Testis (tissue), 3 donors: ENCODE results near the gene FOSB. TPM values are rescaled to one million over a fixed set of nuclear protein-coding genes. Genes with fewer than 3 reads are reported as not detected.
A peak's percentile ranks its signal among the peaks of the same experiment; 100 is the strongest.

Experiments used
- DNase-seq: peaks from one replicate; pipeline ENCODE4 v3.0.0-alpha.2; 2019
- H3K27ac ChIP-seq, 2 donors: fragments of 200-600 bp; sonication (generic); one replicate each; pipeline ENCODE4 v1.5.1; 2019
- H3K27me3 ChIP-seq: fragments of 200-600 bp; sonication (generic); one replicate; pipeline ENCODE4 v1.5.1; 2019
- H3K36me3 ChIP-seq: fragments of 200-600 bp; sonication (generic); one replicate; pipeline ENCODE4 v1.5.1; 2017; ENCODE audit warnings: low read depth; ENCODE audit errors: missing control alignments
- H3K4me1 ChIP-seq: fragments of 200-600 bp; sonication (generic); one replicate; pipeline ENCODE4 v1.5.1; 2019
- H3K4me3 ChIP-seq, 2 donors: fragments of 200-600 bp; sonication (generic); one replicate each; pipeline ENCODE4 v1.5.1; 2017 to 2019
- H3K9me3 ChIP-seq: fragments of 200-600 bp; sonication (generic); one replicate; pipeline ENCODE4 v1.5.1; 2017
- CTCF ChIP-seq, 3 experiments: fragments of 450-650 bp in 2 of 3; fragments of 200-600 bp in 1 of 3; sonication (generic) in 1 of 3; IDR thresholded peaks; one replicate each; pipeline ENCODE4 v1.5.1; 2016 to 2019; ENCODE audit warnings: antibody characterized with exemption in 3 of 3, mild to moderate bottlenecking in 2 of 3, moderate library complexity in 1 of 3
- POLR2A ChIP-seq: fragments of 450-650 bp; IDR thresholded peaks from one replicate; pipeline ENCODE4 v1.6.1; 2017; ENCODE audit warnings: antibody characterized with exemption, mild to moderate bottlenecking, moderate library complexity
- WGBS, 2 donors: methylation state at CpG; one replicate each; pipeline ENCODE4 v1.1.5; 2018; 5-methylcytosine and 5-hydroxymethylcytosine counted together
- intact Hi-C: fragments of 100-400 bp; cut with DNase I; formaldehyde crosslinking; loops from one replicate; pipeline ENCODE4 v1.15.1; 2023; ENCODE audit warnings: low total_unique reads
- polyA plus RNA-seq: library from polyadenylated mRNA; stranded (reverse); fragments of 350-450 nt; fragmentation: Illumina TruSeq; extraction: RNeasy Lipid Tissue Mini Kit (QIAGEN cat#74804); gene quantifications from one replicate; pipeline ENCODE4 v1.2.3, GENCODE V29; 2014; ENCODE audit warnings: low read depth, low replicate concordance; ENCODE audit not compliant: insufficient read depth
- total RNA-seq, 2 donors: library from RNA; depleted of rRNA; stranded (reverse); fragments of >200 nt; gene quantifications; one replicate each; pipeline ENCODE4 v1.2.3, GENCODE V29; 2016

FOSB gene
- total and polyA plus RNA-seq, 3 donors from 2014 or later = 1.2 to 22.7 (median 3.9) TPM

- Histone ChIP-seq H3K27me3 (no peaks in the 10 kb centered on the region), H3K4me3 (no peak overlapping the region), H3K4me1 (peaks cover 3% of the 10 kb centered on the region), H3K36me3 (no peaks in the 10 kb centered on the region), H3K9me3 (no peaks in the 10 kb centered on the region), H3K27ac (no peak overlapping the region)
- TF ChIP-seq POLR2A (no peak), CTCF (IDR thresholded peaks at IDR 0.05) (no peak)
- 75 to 91% methylated on average over 4 of the region's 4 CpGs for WGBS, 2 donors
- no peak for DNase-seq
- intact Hi-C loops = no loop called here
Measured at GRCh38 chr19:45463241-45463640, 4.6 kb upstream of the FOSB start.

- DNase-seq = no peak
- Histone ChIP-seq H3K27me3 (no peaks in the 10 kb centered on the region), H3K27ac (no peak overlapping the region), H3K9me3 (no peaks in the 10 kb centered on the region), H3K4me3 (no peak overlapping the region), H3K4me1 (peaks cover 8% of the 10 kb centered on the region), H3K36me3 (no peaks in the 10 kb centered on the region)
- TF ChIP-seq POLR2A (no peak), CTCF (IDR thresholded peaks at IDR 0.05) (no peak)
- intact Hi-C loops = no loop called here
- WGBS, 2 donors = 91 to 94% methylated on average over 2 of the region's 2 CpGs
Measured at GRCh38 chr19:45464274-45464673, 3.5 kb upstream of the FOSB start.

GRCh38 chr19:45464852-45465441, 2.8 kb upstream of the FOSB start:
- no peaks in the 10 kb centered on the region for H3K9me3 ChIP-seq
- intact Hi-C loops = no loop called here
- TF ChIP-seq CTCF (IDR thresholded peaks at IDR 0.05) (no peak), POLR2A (no peak)
- no peak overlapping the region for H3K27ac ChIP-seq
- 70 to 73% methylated on average over 8 of the region's 8 CpGs for WGBS, 2 donors
- H3K4me1 ChIP-seq = peaks cover 10% of the 10 kb centered on the region
- H3K4me3 ChIP-seq = no peak overlapping the region
- no peaks in the 10 kb centered on the region for H3K36me3 ChIP-seq
- no peak for DNase-seq
- no peaks in the 10 kb centered on the region for H3K27me3 ChIP-seq

- peak overlapping the region; percentile 91 to 93 for H3K27ac ChIP-seq
- H3K4me3 ChIP-seq = peak overlapping the region; percentile 70 to 86
- H3K27me3 ChIP-seq = no peaks in the 10 kb centered on the region
- no peaks in the 10 kb centered on the region for H3K36me3 ChIP-seq
- WGBS, 2 donors = 2 to 4% methylated on average over 11 of the region's 11 CpGs
- H3K9me3 ChIP-seq = no peaks in the 10 kb centered on the region
- H3K4me1 ChIP-seq = peaks cover 15% of the 10 kb centered on the region
- intact Hi-C loops = no loop called here
- TF ChIP-seq CTCF (IDR thresholded peaks at IDR 0.05) (no peak), POLR2A (no peak)
- DNase-seq = no peak
Measured at GRCh38 chr19:45467115-45467455, 711 bp upstream of the FOSB start.

- Histone ChIP-seq H3K27me3 (no peaks in the 10 kb centered on the region), H3K36me3 (no peaks in the 10 kb centered on the region), H3K4me3 (peak overlapping the region; percentile 70 to 86), H3K4me1 (peaks cover 22% of the 10 kb centered on the region), H3K27ac (peak overlapping the region; percentile 91 to 93), H3K9me3 (no peaks in the 10 kb centered on the region)
- TF ChIP-seq CTCF (IDR thresholded peaks at IDR 0.05) (no peak), POLR2A (no peak)
- WGBS, 2 donors = 1% methylated on average over 27 to 31 of the region's 31 CpGs
- intact Hi-C loops = no loop called here
- peak; percentile 24 for DNase-seq
Measured at GRCh38 chr19:45468159-45468651, 409 bp downstream of the FOSB start.
